HG02571 (cell line): ENCODE measurements around the gene BRD7.

Experiments used
- ATAC-seq: cut with Tn5 transposase; IDR thresholded peaks from one replicate; pipeline ENCODE4 v1.9.1; 2021; ENCODE audit warnings: mild to moderate bottlenecking, moderate library complexity; ENCODE audit not compliant: unreplicated experiment

Gene BRD7

DNA sequence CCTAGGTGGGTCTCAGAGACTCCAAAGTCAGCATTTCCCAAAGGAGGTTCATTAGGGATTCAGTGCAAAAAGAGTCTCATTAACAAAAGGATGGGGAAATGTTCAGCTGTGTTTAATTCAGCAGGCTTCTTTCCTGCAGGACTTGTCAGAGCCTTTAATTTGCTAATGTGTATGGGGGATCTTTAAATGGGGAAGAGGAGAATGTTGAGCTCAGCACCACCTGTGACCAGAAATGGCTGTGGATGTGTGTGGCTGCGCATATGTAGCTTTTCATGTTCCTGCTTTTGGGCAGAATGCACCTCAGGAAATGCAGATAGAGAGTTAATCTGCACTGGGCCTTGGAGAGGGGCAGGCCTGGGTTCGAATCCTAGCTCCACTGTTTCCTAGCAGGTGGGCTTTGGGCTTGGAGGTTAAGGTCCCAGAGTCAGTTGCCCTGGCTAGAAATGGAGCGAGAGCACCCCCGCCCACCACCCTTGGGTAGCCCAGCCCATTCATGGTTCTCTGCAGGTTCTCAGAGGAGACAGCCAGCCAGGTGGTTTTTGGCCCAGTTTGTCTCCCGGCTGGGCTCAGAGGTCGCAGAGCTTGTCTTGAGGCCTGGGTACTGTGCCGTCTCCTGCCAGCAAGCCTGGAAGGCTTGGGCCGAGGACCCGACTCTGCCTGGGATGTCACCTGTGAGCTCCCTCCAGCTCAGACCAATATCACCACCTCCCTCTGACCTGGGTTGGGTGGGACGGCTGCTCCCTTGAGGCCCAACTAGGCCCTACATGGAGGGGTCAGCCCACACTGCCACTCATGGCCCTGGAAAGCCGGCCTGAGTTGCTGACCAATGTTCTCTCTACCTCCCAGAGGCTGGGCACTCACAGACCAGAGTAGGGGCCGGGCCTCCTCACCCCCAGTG, 93.1 kb downstream of the BRD7 start:
- no peak for ATAC-seq

DNA sequence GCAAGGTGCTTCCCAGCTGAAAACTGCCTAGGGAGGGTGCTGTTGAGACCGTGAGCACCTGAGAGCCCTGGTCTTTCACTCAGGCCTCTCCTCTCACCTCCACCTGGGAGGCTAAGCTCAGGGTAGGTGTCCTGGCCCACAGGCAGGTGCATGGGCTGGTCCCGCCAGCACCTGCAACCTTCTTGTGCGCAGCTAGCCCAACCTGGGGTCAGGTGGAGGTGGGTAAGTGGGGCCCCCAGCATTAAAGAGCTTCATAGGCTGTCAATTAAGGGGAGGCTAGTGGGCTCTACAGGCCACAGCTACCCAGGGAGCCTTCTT, 93.7 kb downstream of the BRD7 start:
- no peak for ATAC-seq

DNA sequence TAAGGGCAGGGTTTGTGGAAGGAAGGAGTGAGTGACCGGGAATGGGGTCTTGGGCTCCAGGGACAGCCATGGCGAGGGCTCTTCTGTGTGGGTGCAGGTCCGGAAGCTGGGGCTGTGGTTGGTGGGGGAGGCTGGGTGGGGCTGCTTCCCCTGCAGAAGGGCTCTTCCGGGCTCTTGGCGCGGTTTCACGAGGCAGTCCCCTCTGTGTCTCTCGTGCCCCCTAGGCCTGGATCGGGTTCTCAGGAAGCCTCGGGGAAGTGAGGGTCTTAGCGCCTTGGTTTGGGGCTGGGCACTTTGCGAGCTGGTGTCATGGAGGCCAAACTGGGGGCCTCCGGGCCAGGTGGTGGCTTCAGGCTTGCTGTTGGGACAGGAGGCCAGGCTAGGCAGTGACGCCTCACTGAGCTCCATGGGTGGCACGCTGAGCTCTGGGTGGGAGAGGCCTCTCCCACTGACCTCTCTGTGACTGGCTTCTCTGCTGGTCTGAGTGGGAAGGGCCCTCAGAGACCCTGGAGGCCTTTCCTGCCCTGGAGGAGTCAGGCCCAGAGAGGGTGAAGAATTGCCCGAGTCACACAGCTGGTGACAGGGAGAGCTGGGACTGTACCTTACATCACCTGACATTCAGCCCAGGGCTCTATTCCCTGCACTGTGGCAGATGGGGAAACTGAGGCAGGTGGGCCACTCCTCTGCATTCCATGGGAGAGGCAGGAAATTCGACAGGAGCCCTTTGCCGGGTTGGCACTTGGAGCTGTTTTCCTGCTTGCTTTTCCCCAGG, 94.3 kb downstream of the BRD7 start:
- ATAC-seq: peak; percentile 28

DNA sequence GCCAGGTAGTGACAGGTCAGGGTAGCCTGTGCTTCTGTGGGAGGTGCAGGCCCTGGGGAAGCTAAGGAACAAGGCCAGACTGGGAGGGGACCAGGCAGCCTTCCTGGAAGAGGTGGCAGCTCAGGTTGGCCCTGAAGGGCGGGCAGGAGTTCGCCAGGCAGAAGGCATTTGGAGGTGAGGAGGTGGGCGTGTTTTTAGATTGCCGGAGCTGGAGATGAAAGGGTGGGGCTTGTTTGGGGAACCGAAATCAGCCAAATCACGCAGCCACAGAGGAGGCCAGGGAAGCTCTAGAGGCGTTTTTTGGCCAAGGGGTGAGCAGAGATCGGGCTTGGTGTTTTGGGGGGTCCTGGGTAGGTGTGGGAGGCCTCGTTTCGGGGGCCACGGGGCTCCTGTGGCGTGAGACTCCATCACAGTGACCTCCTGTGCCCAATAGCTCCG, 94.9 kb downstream of the BRD7 start:
- peak; percentile 58 for ATAC-seq

DNA sequence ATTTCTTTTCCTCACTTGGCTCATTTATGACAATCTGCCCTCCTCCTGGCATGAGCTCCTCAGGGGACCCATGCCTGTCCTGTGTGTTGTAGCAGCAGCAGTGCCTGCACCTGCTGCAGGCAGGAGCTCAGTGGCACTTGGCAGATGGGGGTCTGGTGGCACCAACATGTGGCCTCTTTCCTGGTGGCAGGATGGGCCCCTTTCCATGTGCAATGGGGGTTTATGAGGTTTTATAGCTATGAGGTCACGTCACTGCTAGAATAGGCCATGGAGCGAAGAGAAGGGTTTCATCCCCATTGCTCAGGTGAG, 95.5 kb downstream of the BRD7 start:
- no peak for ATAC-seq

DNA sequence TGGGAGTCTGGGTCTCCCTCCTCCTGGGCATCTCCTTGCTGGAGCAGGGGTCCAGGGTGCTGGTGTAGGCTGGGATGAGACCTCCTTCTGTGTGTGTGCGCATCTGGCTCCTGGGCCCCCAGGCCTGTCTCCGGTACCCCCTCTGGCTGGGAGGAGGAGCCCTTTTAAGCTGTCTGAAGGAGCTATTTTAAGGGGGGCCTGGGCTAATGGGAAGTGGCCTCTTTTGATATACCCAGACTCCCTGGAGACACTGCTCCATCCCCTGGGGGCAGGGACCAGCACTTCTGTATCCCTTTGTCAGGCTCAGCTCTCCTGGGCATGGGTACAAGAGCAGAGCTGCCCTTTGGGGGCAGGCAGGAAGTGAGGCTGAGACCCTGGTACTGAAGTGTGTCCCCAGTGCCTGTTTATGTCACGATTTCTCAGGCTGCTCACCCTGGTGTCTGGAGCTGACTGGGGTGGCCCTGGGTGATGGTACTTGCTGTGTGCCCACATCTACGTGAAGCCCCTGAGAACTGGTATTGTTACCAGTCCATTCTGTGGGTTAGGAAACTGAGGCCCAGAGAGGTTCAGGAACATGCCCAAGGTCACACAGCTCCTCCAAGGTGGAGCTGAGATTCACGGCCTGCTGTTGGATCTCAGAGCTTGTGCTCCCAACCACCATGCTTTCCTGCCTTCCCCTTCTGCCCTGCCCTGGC, 96.0 kb downstream of the BRD7 start:
- ATAC-seq: no peak

DNA sequence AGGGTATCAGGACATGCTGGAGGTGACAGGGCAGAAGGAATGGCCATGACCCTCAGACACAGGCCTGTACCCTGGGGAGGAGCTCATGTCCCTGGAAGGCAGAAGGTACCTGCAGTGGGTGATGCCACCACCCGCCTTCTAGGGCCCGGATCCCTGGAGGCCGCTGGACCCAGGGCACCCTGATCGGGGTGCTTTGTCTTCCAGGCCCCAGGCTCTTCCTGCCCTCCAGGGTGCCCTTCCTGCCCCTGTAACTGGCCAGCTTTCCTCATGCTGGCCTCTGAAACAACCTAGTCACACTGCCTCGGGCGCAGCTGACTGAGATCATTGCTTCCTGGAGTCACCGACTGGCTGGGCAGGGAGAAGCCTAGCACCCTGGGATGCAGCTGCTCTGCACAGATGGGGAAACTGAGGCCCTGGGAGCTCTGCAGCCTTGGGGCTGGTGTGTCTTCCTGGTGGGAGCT, 96.6 kb downstream of the BRD7 start:
- ATAC-seq: no peak

DNA sequence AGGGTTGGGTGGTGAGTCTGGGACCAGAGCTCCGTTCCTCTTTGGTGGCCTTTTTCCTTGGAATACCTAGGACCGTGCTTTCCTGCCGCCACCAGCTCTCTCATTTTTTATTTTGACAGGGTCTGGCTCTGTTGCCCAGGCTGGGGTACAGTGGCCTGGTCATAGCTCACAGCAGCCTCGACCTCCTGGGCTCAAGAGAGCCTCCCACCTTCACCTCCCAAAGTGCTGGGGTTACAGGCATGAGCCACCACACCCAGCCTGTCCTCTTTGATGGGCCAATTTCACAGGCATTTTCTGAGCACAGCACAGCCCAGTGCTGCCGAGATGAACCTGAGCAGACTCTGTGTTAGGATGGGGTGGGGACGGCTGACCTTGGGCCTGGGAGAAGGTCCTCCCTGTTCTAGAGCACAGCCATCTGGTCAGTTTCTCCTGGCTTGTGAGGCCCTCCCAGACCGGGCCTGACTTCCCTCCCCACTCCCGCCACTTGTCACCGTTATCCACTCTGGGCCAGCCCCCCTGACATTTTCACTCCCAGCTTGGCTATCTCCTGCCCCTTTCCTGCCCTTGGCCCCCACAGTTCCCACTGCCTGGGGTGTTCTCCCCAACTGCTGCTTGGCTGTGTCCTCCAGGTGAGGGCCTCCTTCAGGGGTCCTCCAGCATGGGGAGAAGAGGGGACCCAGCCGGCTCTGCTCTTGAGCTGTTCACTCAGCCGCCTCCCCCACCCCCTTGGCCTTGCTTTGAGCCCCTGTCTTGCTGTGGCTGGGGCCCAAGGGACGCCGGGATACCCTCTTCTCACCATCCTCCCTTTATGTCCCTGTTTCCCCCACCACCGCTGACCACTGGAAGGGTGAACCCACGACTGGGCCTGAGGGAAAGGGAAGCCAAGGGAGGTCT, 97.4 kb downstream of the BRD7 start:
- no peak for ATAC-seq

DNA sequence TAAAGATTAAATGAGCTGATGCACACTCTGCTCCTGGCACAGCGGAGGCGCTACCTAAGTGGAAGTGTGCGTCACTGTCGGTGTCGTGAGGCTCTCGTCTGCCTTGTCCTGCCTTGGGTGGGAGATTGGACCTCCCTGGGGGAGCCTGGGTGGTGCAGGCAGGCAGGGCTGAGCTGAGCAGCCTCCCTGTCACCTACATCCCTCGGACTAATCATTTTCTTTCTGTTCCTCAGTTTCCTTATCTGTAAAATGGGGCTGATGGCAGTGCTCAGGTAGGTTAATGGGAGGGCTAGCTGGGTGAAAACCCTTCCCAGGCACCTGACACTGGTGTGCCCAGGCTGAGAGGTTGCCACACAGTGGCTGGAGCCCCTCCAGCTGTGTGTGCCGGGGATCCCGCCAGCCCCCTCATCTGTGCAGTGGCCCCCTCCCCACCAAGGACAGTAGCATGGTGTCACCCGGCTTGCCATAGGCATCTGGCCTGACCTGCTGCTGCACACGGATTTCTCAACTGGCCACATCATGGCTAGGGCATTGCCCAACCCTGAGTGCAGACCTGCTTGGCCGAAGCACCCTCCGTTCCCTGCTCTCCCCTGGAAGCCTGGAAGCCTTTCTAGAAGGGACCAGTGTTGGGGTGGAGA, 98.2 kb downstream of the BRD7 start:
- ATAC-seq: no peak

DNA sequence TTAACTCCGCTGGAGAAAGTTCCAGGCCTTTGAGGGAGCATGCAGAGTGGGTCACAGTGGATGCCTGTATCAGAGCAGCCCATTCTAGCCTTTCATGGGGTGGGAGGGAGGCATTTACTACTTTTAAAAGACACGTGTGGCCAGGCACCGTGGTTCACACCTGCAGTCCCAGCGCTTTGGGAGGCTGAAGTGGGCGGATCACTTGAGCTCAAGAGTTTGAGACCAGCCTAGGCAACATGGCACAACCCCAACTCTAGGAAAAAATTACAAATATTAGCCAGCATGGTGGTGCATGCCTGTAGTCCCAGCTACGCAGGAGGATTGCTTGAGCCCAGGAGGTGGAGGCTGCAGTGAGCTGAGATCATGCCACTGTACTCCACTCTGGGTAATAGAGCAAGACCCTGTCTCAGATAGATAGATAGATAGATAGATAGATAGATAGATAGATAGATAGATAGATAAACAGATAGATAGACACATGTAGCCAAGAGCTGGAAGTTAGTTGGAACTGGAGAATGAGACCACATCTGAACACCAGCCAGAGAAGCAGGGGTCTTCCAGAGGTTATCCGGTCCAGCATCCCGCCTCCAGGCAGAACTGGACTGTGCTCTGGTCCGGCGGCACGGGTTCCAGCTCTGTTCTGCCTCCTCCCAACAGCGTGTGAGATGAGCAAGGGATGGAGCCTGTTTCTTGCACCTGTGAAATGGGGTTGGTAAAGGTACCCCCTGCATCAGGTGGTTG, 98.8 kb downstream of the BRD7 start:
- no peak for ATAC-seq

DNA sequence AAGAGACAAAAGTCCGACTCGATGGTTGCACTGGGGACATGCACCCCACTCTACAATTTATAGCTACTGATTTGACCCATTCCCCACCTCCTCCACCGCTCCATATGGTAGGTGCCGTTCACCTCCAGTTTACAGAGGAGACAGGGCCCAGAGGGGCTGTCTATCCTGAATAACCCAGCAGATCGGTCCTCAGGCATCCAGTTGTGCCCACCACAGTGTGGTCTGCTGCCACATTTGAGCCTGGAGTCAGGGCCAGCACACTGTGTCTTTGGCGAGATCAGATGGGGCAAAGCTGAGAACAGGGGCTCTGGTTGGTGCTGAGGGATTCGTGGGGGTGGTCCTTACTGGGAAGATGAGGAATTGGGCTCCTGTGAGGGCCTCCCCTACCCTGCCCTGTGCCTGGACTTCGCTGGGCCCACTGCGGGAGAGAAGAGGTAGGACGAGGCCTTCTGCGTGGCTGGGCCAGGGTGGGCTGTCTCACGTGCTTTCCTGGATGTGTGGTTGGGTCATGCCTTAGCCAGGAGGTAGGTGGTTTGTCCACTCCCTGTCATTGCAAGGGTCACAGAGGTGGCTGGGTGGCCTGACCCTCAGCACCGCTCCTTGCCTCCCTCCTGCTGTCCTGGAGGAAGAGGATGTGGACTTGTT, 99.6 kb downstream of the BRD7 start:
- ATAC-seq: no peak

DNA sequence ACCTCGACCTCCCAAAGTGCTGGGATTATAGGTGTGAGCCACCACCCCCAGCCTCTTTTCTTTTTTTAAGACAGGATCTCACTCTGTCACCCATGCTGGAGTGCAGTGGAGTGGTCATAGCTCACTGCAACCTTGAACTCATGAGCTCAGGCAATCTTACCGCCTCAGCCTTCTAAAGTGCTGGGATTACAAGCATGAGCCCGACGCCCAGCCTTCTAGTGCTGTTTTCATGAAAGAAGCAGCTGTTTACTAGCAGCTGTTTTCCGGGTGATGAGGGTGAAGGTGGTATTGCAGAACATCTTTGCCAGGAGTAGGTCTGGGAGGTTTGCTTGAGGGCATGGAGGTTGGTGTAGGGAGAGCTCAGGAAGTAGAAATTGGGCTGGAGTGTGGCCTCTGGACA, 100.4 kb downstream of the BRD7 start:
- no peak for ATAC-seq

DNA sequence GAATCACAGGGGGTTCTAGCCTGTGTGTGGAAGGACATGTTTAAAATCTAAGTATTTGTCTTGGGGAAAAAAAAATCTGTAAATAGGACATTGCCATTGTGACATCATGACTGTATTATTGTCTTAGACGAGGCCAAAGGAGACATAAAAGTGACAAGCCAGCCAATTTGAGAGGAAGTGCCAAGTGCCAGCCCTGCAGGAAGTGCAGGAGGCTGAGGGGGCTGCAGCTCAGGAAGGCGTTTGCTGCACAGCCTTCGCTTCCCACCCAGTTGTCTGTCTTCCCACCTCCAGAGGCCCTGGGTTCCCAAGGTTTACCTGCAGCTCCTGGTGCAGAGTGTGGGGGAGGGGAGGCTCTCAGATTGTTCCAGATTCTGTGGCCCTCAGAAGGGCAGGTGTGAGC, 101.1 kb downstream of the BRD7 start:
- no peak for ATAC-seq

DNA sequence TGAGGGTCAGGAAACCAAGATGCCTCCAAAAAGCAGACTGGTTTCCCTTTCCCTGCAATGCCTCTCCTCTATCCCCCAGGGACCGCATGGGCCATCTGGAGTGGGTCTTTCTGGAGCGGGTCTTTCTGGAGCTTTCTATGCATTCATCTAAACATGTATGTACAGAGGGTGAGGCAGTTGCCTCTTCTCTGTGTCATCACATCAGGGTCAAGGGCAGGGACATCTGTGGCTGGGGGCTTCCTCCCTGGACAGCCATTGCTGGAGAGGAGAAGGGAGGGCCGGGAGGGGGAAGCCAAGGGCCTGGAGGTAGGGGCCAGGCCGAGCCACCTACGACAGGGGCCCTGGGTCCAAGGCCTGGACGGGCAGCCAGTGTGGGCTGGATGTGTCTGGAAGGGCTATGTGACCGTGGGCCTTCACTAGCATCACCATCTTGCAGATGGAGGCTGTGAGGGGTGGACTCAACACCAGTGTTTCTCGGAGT, 101.6 kb downstream of the BRD7 start:
- ATAC-seq: no peak

DNA sequence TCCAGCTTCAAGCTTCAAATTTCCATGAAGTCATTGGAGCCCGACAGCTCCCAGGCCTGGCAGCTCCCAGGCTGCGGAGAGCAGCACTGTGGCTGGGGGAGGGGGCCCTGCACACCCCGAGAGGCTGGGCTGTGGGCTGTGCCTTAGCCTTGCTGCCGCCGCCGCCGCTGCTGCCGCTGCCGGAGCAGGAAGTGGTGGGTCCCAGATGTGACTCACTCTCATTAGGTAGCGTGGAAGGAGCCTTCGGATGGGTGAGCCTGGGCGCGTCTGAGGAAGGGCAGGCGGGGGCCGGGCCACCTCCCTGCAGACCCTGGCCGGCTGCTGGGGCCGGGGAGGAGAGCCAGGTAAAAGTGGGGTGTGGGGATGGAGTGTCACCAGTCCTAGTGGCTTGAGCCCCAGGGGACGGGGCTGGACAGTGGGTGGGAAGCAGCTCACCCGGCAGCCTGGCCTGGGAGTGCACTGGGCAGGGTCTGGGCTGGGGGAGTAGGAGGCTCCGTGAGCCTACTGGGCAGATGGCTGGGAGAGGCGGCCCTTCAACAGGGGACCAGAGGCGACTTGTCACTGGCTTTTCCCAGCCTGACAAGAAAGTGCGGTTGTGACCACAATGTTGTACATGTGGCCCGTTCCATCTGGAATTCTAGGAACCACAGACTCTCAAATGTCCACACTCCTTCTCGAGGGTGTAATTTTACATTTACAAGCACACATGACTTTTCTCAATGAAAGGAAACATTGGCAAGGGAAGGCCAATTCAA, 102.3 kb downstream of the BRD7 start, which contains the start of gene ADCY7:
Gene ADCY7, plus strand, starts transcription at position 215 of the 755 bp plus-strand sequence. CDS start 21,629 bp downstream, outside the sequence.
- peak; percentile 77 for ATAC-seq
